PFSK-1 (cell line): ENCODE results near the gene ZNF503.

Source experiments
- FOXP2 ChIP-seq: optimal IDR thresholded peaks from 2 replicates; pipeline ENCODE3; 2011; ENCODE audit warnings: borderline replicate concordance, control low read depth, inconsistent platforms; ENCODE audit not compliant: insufficient read depth; ENCODE audit errors: extremely low read length, extremely low read depth
- POLR2AphosphoS5 ChIP-seq: IDR thresholded peaks from 2 replicates; pipeline ENCODE4 v1.6.1; 2012; ENCODE audit warnings: low read depth, mild to moderate bottlenecking, control low read depth, low read length, moderate library complexity
- SIN3A ChIP-seq: IDR thresholded peaks from 2 replicates; pipeline ENCODE4 v1.6.1; 2012; ENCODE audit warnings: mild to moderate bottlenecking, low read length, moderate library complexity, borderline replicate concordance; ENCODE audit not compliant: insufficient read depth
- TAF1 ChIP-seq: IDR thresholded peaks from 2 replicates; pipeline ENCODE4 v1.6.1; 2012; ENCODE audit warnings: low read length, control low read depth, borderline replicate concordance; ENCODE audit not compliant: insufficient read depth
- TF ChIP-seq, protein P1 (sequence below), 2 experiments: IDR thresholded peaks; 2 replicates each; pipeline versions ENCODE4 v1.6.1 to v1.8.0; 2011 to 2012; ENCODE audit warnings: low read depth in 2 of 2, low read length in 2 of 2, control low read depth in 1 of 2, inconsistent platforms in 1 of 2, mild to moderate bottlenecking in 1 of 2, moderate library complexity in 1 of 2; ENCODE audit not compliant: insufficient read depth in 1 of 2

Gene ZNF503

DNA sequence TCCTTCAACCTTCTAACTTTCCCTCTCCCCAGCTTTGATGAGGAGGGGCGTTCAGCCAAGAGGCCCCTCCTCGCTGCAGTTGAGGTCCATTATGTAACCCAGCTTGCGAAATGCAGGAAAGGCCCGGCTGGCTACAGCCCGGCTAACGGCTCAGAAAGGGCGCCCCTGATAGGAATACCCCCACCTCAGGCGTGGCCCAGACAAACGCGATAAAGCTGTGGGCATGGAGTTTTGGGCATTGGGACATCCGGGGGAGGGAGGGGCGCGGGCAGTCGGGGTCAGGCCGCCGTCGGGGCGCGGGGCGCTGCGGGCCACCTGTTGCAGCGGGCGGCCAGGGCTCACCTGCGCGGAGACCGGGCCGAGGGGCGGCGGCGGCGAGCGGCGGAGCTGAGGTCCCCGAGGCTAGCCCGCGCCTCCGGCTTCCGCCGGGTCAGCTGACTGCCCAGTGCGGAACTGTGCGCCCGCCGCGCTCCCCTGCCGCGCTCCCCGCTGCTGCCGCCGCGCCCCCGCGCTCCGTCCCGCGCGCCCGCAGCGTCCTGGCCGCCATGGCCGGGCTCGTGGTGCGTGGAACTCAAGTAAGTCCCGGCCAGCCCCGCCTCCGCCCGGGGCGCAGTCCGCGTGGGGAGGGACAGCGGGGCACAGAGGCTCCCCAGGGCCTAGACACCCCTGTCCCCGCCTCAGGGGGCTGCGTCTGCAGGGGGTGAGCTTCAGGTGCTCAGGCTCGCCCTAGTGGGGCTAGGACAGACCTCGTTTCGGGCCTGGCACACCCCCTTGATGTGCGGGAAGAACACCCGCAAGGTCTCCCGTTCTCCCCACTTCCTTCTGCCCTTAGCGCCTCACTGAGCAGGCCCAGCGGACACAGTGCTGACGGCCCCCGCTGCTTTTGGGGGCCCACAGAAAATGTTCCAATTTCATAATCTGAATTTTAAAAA is 29.9 kb upstream of the ZNF503 start, which contains the start of gene LRMDA:
Gene LRMDA (plus strand): TSS at position 445 of the 932 bp plus-strand sequence.
- TF ChIP-seq POLR2AphosphoS5 (no peak), SIN3A (no peak), TAF1 (no peak), FOXP2 (no peak)
- TF ChIP-seq, protein P1, sequence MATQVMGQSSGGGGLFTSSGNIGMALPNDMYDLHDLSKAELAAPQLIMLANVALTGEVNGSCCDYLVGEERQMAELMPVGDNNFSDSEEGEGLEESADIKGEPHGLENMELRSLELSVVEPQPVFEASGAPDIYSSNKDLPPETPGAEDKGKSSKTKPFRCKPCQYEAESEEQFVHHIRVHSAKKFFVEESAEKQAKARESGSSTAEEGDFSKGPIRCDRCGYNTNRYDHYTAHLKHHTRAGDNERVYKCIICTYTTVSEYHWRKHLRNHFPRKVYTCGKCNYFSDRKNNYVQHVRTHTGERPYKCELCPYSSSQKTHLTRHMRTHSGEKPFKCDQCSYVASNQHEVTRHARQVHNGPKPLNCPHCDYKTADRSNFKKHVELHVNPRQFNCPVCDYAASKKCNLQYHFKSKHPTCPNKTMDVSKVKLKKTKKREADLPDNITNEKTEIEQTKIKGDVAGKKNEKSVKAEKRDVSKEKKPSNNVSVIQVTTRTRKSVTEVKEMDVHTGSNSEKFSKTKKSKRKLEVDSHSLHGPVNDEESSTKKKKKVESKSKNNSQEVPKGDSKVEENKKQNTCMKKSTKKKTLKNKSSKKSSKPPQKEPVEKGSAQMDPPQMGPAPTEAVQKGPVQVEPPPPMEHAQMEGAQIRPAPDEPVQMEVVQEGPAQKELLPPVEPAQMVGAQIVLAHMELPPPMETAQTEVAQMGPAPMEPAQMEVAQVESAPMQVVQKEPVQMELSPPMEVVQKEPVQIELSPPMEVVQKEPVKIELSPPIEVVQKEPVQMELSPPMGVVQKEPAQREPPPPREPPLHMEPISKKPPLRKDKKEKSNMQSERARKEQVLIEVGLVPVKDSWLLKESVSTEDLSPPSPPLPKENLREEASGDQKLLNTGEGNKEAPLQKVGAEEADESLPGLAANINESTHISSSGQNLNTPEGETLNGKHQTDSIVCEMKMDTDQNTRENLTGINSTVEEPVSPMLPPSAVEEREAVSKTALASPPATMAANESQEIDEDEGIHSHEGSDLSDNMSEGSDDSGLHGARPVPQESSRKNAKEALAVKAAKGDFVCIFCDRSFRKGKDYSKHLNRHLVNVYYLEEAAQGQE (IDR thresholded peaks at IDR 0.05; ENCODE audit: insufficient read depth in 1 of 2, low read depth in 2 of 2, low read length in 2 of 2): no peak

DNA sequence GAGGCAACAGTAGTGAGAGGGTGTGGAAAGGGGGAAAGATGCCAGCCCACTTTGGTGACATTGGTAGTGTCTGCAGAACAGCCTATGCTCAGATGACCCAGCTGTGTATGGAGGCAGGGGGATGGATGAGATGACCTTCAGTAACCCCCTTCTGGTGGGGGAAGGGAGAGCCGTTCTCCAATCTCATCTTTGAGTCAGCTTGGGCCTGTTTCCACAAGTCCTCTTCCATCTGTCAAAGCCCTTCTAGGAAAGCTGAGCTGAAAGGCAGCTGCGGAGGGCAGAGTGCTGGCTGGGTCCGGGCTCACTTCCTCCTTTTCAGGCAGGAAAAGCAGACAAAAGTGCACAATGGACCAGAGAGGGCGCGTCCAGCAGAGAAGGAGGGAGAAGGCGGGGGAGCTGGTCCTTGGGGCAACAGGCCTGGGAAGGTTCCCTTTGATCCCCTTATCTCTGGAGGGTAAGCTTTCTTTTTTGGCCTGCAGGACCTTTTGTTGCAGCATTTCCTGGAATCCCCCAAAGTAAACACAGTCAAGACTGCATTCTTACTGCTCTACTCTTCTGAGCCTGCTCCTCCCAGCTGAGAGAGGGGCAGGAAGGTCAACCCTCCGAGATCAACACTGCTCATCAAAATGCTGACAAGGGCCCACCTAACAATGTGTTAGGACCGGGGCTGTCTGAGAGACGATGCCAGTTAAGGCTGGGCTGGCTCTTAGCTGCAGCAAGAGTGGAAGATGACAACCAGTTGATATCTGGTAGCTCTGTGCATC is 28.6 kb upstream of the ZNF503 start:
- TF ChIP-seq TAF1: no peak
- TF ChIP-seq, protein P1 (IDR thresholded peaks at IDR 0.05; ENCODE audit: insufficient read depth in 1 of 2, low read depth in 2 of 2, low read length in 2 of 2): no peak
- no peak for TF ChIP-seq SIN3A
- no peak for TF ChIP-seq FOXP2
- TF ChIP-seq POLR2AphosphoS5: no peak

DNA sequence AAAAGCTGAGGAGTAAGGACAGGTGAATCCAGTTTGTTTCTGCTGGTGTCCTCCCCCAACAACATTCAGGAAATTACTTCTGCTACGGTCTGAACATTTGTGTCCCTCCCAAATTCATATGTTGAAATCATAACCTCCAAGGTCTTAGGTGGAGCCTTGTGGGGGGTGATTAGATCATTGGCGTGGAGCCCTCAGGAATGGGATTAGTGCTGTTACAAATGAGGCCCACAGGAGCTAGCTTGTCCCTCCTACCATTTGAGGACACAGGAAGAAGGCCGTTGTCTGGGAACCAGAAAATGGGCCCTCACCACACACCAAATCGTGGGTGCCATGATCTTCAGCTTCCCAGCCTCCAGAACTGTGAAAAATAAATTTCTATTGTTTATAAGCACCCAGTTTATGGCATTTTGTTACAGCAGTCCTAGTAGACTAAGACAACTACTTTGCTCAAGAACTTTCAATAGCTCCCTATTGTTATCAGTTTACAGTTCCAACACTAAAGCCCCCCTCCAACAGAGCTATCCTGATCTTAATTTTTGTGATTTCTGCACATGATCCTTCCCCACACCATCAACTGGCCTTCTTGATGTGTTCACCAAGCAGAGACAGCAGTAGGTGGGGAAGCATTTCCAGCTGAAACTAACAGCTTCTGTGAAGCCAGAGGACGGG is 27.7 kb upstream of the ZNF503 start:
- TF ChIP-seq, protein P1 (IDR thresholded peaks at IDR 0.05; ENCODE audit: insufficient read depth in 1 of 2, low read depth in 2 of 2, low read length in 2 of 2): no peak
- TF ChIP-seq TAF1: no peak
- TF ChIP-seq FOXP2: no peak
- no peak for TF ChIP-seq POLR2AphosphoS5
- no peak for TF ChIP-seq SIN3A

GRCh38 chr10:75428434-75429158 is 27.0 kb upstream of the ZNF503 start:
- TF ChIP-seq, protein P1 (IDR thresholded peaks at IDR 0.05; ENCODE audit: insufficient read depth in 1 of 2, low read depth in 2 of 2, low read length in 2 of 2): no peak
- TF ChIP-seq TAF1: no peak
- TF ChIP-seq SIN3A: no peak
- no peak for TF ChIP-seq FOXP2
- TF ChIP-seq POLR2AphosphoS5: no peak
